ENCODE measurements around the gene ACCSL.

GRCh38 chr11:44065161-44065661 is 17.4 kb downstream of the ACCSL start:
- TF ChIP-seq EP300 (IDR thresholded peaks at IDR 0.05) (no peak), CTCF (IDR thresholded peaks at IDR 0.05) (no peak), POLR2A (IDR thresholded peaks at IDR 0.05) (no peak), POLR2AphosphoS5 (IDR thresholded peaks at IDR 0.05) (no peak)
